Left kidney (tissue), 1 donor: ENCODE results near the gene CREBBP. TPM values are rescaled to one million over a fixed set of nuclear protein-coding genes. Genes with fewer than 3 reads are reported as not detected.

ENCODE experiments used
- polyA plus RNA-seq: library from polyadenylated mRNA; unstranded; fragments of 120-200 nt; gene quantifications from one replicate; pipeline ENCODE4 v1.2.1, GENCODE V29; 2013; ENCODE audit not compliant: insufficient read length

The CREBBP gene
- polyA plus RNA-seq, 1 donor: 110 TPM

Other genes with a start within 250 kb of the CREBBP start
- gene DNASE1, start 226.0 kb downstream of the CREBBP start, polyA plus RNA-seq: 33.2 TPM
- gene TRAP1, start 163.2 kb downstream of the CREBBP start, polyA plus RNA-seq: 117 TPM
- 9.5 TPM for gene ADCY9, start 235.7 kb upstream of the CREBBP start, polyA plus RNA-seq